Activated B cell treated with CpG ODN at 0.5 μM for 24 hours (primary cell): ENCODE measurements around the gene LIAS. TPM values are rescaled to one million over a fixed set of nuclear protein-coding genes. Genes with fewer than 3 reads are reported as not detected.

ENCODE experiments used
- ATAC-seq: fragments of 200-7000 bp; cut with Tn5 transposase; one replicate; pipeline ENCODE4 v1.10.0; 2021; ENCODE audit warnings: low read depth, mild to moderate bottlenecking, moderate library complexity
- CTCF ChIA-PET: fragments of 350-600 bp; sonication (Branson Sonifier 250); formaldehyde crosslinking; loops from one replicate; lab custom pipeline; 2021; ENCODE audit warnings: antibody characterized with exemption; lab: Charles Lee
- POLR2A ChIA-PET: fragments of 350-600 bp; sonication (Branson Sonifier 250); formaldehyde crosslinking; loops from one replicate; lab custom pipeline; 2021; ENCODE audit warnings: antibody characterized with exemption; lab: Charles Lee
- DNase-seq: peaks from one replicate; pipeline ENCODE4 v3.0.0; 2022
- H3K27ac Mint-ChIP-seq: one replicate; pipeline ENCODE4 v1.8.0; 2020; ENCODE audit warnings: mixed read lengths
- H3K27me3 Mint-ChIP-seq: one replicate; pipeline ENCODE4 v1.8.0; 2021; ENCODE audit warnings: mixed read lengths
- H3K36me3 Mint-ChIP-seq: one replicate; pipeline ENCODE4 v1.8.0; 2021; ENCODE audit warnings: low read depth, mixed read lengths
- H3K4me1 Mint-ChIP-seq: one replicate; pipeline ENCODE4 v1.8.0; 2021; ENCODE audit warnings: mixed read lengths
- H3K4me3 Mint-ChIP-seq: one replicate; pipeline ENCODE4 v1.8.0; 2020; ENCODE audit warnings: mild to moderate bottlenecking, mixed read lengths
- H3K9me3 Mint-ChIP-seq: one replicate; pipeline ENCODE4 v1.8.0; 2020; ENCODE audit warnings: mixed read lengths
- CTCF ChIP-seq: fragments of 200-600 bp; IDR thresholded peaks from one replicate; pipeline ENCODE4 v1.8.0; 2022; ENCODE audit warnings: antibody characterized with exemption, mild to moderate bottlenecking
- intact Hi-C: fragments of 100-400 bp; cut with micrococcal nuclease; formaldehyde crosslinking; loops from one replicate; pipeline ENCODE4 v1.15.1; 2024
- total RNA-seq: library from RNA; stranded (reverse); gene quantifications from 2 replicates; pipeline ENCODE4 v1.2.3, GENCODE V29; 2022

LIAS gene
- total RNA-seq, 1 donor from 2014 or later = 20.5 TPM

DNA sequence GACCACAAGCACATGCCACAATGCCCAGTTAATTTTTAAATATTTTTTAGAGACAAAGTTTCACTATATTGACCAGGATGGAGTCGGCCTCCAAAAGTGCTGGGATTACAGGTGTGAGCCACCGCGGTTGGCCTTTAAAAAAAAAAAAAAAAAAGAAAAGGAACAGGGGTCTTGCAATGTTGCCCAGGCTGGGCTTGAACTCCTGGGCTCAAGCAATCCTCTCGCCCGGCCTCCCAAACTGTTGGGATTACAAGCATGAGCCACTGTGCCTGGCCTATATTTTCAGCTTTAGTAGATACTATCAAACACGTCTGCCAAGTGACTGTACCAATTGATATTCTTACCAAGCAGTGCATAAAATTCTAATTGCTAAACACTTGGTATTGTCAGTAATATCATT lies 59.6 kb downstream of the LIAS start:
- ATAC-seq = no peak
- intact Hi-C loops = no loop called here
- Mint-ChIP-seq H3K9me3 (no peaks in the 10 kb centered on the region), H3K4me3 (no peak overlapping the region), H3K4me1 (no peaks in the 10 kb centered on the region), H3K27ac (no peak overlapping the region), H3K27me3 (no peaks in the 10 kb centered on the region), H3K36me3 (peaks cover 20% of the 10 kb centered on the region)
- no peak for TF ChIP-seq CTCF
- ChIA-PET CTCF (no interaction called here), POLR2A (no interaction called here)
- no peak for DNase-seq

DNA sequence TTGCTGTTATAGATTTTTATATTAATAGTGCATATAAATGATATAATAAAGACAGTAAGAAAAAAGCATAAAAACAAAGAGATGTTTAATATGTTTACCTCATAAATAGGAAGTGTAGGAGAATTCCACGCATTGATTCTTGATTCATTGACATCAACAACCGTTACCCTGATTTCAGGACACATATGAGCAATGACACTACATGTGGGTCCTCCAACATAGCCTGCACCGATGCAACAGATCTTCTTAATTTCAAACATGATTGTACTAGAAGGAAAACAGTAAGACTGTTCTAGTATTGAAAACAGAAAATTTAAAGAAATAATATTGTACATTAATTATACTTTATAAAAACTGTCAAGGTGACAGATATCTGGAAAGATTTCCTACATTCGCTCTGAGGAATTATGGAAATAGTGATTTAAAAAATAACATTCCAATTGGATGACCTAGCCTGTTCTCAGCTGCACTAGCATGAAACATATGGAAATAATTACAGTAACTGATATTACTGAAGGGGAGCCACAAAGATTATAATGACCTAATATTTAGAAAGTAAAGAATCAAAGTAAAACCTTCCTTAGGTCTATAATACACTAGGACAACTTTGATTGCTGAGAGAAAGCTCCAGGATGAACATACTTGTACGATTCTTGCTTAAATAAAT lies 62.5 kb downstream of the LIAS start:
- Mint-ChIP-seq H3K27ac (no peak overlapping the region), H3K27me3 (no peaks in the 10 kb centered on the region), H3K9me3 (no peaks in the 10 kb centered on the region), H3K36me3 (peaks cover 9% of the 10 kb centered on the region), H3K4me3 (no peak overlapping the region), H3K4me1 (peaks cover 8% of the 10 kb centered on the region)
- TF ChIP-seq CTCF = no peak
- DNase-seq = no peak
- ChIA-PET CTCF (no interaction called here), POLR2A (no interaction called here)
- intact Hi-C loops = no loop called here
- no peak for ATAC-seq

DNA sequence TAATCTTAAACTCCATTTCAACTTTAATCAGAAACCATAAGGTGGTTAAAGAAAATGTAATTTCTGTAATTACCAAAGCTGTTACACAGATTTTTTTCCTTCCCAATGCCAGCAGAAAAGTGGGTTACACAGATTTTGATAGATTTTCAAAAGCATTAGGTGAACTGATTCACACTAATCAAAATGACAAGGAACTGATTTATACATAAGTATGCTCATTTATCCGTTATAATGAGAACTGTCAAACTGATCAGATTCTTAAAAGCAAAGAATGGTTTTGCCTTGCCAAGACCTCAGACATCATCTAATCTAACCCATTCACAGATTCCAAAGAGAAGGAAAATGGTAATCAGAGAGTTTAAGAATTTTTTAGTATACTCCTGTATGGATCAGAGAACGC lies 63.2 kb downstream of the LIAS start:
- POLR2A ChIA-PET = no interaction called here
- no peak overlapping the region for H3K27ac Mint-ChIP-seq
- H3K36me3 Mint-ChIP-seq = peaks cover 11% of the 10 kb centered on the region
- TF ChIP-seq CTCF = no peak
- CTCF ChIA-PET = no interaction called here
- ATAC-seq = no peak
- DNase-seq = no peak
- H3K27me3 Mint-ChIP-seq = no peaks in the 10 kb centered on the region
- intact Hi-C loops = no loop called here
- H3K4me3 Mint-ChIP-seq = no peak overlapping the region
- peaks cover 13% of the 10 kb centered on the region for H3K4me1 Mint-ChIP-seq
- no peaks in the 10 kb centered on the region for H3K9me3 Mint-ChIP-seq

- DNase-seq = no peak
- intact Hi-C loops = no loop called here
- Mint-ChIP-seq H3K27ac (no peak overlapping the region), H3K4me3 (no peak overlapping the region), H3K9me3 (no peaks in the 10 kb centered on the region), H3K27me3 (no peaks in the 10 kb centered on the region), H3K4me1 (peaks cover 20% of the 10 kb centered on the region), H3K36me3 (peaks cover 10% of the 10 kb centered on the region)
- ChIA-PET CTCF (no interaction called here), POLR2A (interaction anchor here (0.5 to 1.2 kb wide), 9 partner anchors 29 to 527 kb away, joined by 3 to 11 read pairs (median 4); partner anchors contain the start of genes SMIM14 and UBE2K)
- TF ChIP-seq CTCF = no peak
- ATAC-seq = no peak
Observed at GRCh38 chr4:39524161-39524957, 65.5 kb downstream of the LIAS start.
